ENCODE results near the gene WWOX. TPM values are rescaled to one million over a fixed set of nuclear protein-coding genes. Genes with fewer than 3 reads are reported as not detected.

WWOX gene
- total RNA-seq, 1 experiment from 2014 or later = 28.3 TPM

GRCh38 chr16:78452025-78452555 lies 352.6 kb downstream of the WWOX start:
- Histone ChIP-seq H3K27ac (ENCODE audit: low read length) (no peak overlapping the region), H2AFZ (ENCODE audit: low read length) (no peak overlapping the region), H3K4me3 (ENCODE audit: low read length) (no peak overlapping the region), H4K20me1 (ENCODE audit: low read length) (no peaks in the 10 kb centered on the region), H3F3A (ENCODE audit: low read length, unreplicated experiment) (no peaks in the 10 kb centered on the region), H3K9me3 (ENCODE audit: low read length) (no peaks in the 10 kb centered on the region), H3K9me2 (replicated peaks; ENCODE audit: low read length) (no peaks in the 10 kb centered on the region), H3K27me3 (ENCODE audit: low read length) (no peaks in the 10 kb centered on the region), H3K79me2 (ENCODE audit: low read length) (no peaks in the 10 kb centered on the region), H3K36me3 (ENCODE audit: low read depth, low read length) (no peaks in the 10 kb centered on the region), H3K9ac (ENCODE audit: low read length) (no peak overlapping the region), H3K4me2 (ENCODE audit: low read length) (no peak overlapping the region), H3K4me1 (ENCODE audit: insufficient read depth, low read length) (no peaks in the 10 kb centered on the region)
- no TSS peak for BruUV-seq (replicated peaks)
- TF ChIP-seq CTCF (conservative IDR thresholded peaks at IDR 0.05; ENCODE audit: low read depth, low read length) = no peak
- no peak for TF ChIP-seq EZH2 (IDR thresholded peaks at IDR 0.05; ENCODE audit: low read length, unreplicated experiment)
- no peak for TF ChIP-seq EZH2phosphoT487 (IDR thresholded peaks at IDR 0.05; ENCODE audit: borderline replicate concordance, low read length)
- ATAC-seq = no peak
- ChIA-PET CTCF (no interaction called here), POLR2A (ENCODE audit: unreplicated experiment) (no interaction called here)
- peak; percentile 21 for DNase-seq
- intact Hi-C loops (cut with micrococcal nuclease) = no loop called here

GRCh38 chr16:78455861-78456260 lies 356.4 kb downstream of the WWOX start:
- Histone ChIP-seq H3K27ac (ENCODE audit: low read length) (no peak overlapping the region), H3K9ac (ENCODE audit: low read length) (no peak overlapping the region), H3K79me2 (ENCODE audit: low read length) (no peaks in the 10 kb centered on the region), H3K4me3 (ENCODE audit: low read length) (no peak overlapping the region), H3K4me1 (ENCODE audit: insufficient read depth, low read length) (peaks cover 4% of the 10 kb centered on the region), H3K9me3 (ENCODE audit: low read length) (no peaks in the 10 kb centered on the region), H3K36me3 (ENCODE audit: low read depth, low read length) (no peaks in the 10 kb centered on the region), H2AFZ (ENCODE audit: low read length) (no peak overlapping the region), H3F3A (ENCODE audit: low read length, unreplicated experiment) (no peaks in the 10 kb centered on the region), H4K20me1 (ENCODE audit: low read length) (no peaks in the 10 kb centered on the region), H3K9me2 (replicated peaks; ENCODE audit: low read length) (no peaks in the 10 kb centered on the region), H3K27me3 (ENCODE audit: low read length) (no peaks in the 10 kb centered on the region), H3K4me2 (ENCODE audit: low read length) (no peak overlapping the region)
- no peak for DNase-seq
- ATAC-seq = no peak
- no TSS peak for BruUV-seq (replicated peaks)
- intact Hi-C loops (cut with micrococcal nuclease) = no loop called here
- TF ChIP-seq CTCF (conservative IDR thresholded peaks at IDR 0.05; ENCODE audit: low read depth, low read length) (no peak), EZH2 (IDR thresholded peaks at IDR 0.05; ENCODE audit: low read length, unreplicated experiment) (no peak), EZH2phosphoT487 (IDR thresholded peaks at IDR 0.05; ENCODE audit: borderline replicate concordance, low read length) (no peak)
- ChIA-PET POLR2A (ENCODE audit: unreplicated experiment) (no interaction called here), CTCF (no interaction called here)

DNA sequence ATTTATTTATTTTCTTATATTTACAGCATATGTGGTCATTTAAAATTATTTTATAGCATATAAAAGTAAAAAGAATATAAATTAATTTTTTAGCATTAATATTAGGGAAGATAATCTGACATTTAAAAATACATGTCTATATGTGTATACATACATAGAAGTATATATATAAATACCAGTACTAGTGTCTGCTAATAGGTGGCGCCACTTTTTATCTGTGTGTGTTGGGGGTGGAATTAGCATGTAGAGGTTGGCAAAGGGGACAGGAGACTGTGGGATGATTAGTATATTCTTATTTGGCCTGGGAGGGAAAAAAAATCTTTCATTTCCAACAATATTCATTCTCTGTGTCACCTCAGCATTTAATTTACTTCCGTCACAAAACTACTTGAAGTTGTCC lies 359.1 kb downstream of the WWOX start:
- Histone ChIP-seq H3K27ac (ENCODE audit: low read length) (no peak overlapping the region), H2AFZ (ENCODE audit: low read length) (no peak overlapping the region), H3K4me3 (ENCODE audit: low read length) (no peak overlapping the region), H3K79me2 (ENCODE audit: low read length) (no peaks in the 10 kb centered on the region), H3K9ac (ENCODE audit: low read length) (no peak overlapping the region), H3K4me2 (ENCODE audit: low read length) (no peak overlapping the region), H3K36me3 (ENCODE audit: low read depth, low read length) (no peaks in the 10 kb centered on the region), H3K27me3 (ENCODE audit: low read length) (no peaks in the 10 kb centered on the region), H3K4me1 (ENCODE audit: insufficient read depth, low read length) (peaks cover 20% of the 10 kb centered on the region), H4K20me1 (ENCODE audit: low read length) (no peaks in the 10 kb centered on the region), H3K9me2 (replicated peaks; ENCODE audit: low read length) (no peaks in the 10 kb centered on the region), H3K9me3 (ENCODE audit: low read length) (no peaks in the 10 kb centered on the region), H3F3A (ENCODE audit: low read length, unreplicated experiment) (no peaks in the 10 kb centered on the region)
- ATAC-seq (no peak), DNase-seq (no peak)
- no TSS peak for BruUV-seq (replicated peaks)
- intact Hi-C loops (cut with micrococcal nuclease) = no loop called here
- ChIA-PET CTCF (no interaction called here), POLR2A (ENCODE audit: unreplicated experiment) (no interaction called here)
- no peak for TF ChIP-seq EZH2phosphoT487 (IDR thresholded peaks at IDR 0.05; ENCODE audit: borderline replicate concordance, low read length)
- no peak for TF ChIP-seq EZH2 (IDR thresholded peaks at IDR 0.05; ENCODE audit: low read length, unreplicated experiment)
- no peak for TF ChIP-seq CTCF (conservative IDR thresholded peaks at IDR 0.05; ENCODE audit: low read depth, low read length)
